Panc1 (cell line): ENCODE measurements around the gene ASF1B. TPM values are rescaled to one million over a fixed set of nuclear protein-coding genes. Genes with fewer than 3 reads are reported as not detected.

Experiments used
- ATAC-seq: fragments of 200-7000 bp; cut with Tn5 transposase; 2 replicates; pipeline ENCODE4 v1.9.1; 2020; ENCODE audit warnings: mild to moderate bottlenecking, moderate library complexity
- BruUV-seq: library from RNA; stranded (reverse); fragments of 400-500 nt; replicated peaks from 2 replicates; lab custom pipeline; 2021; lab: Mats Ljungman, UMichigan
- CTCF ChIA-PET: fragments of 300-600 bp; sonication (Branson Sonifier 250); formaldehyde crosslinking; loops from one replicate; lab custom pipeline; 2022; ENCODE audit warnings: antibody characterized with exemption; lab: Charles Lee
- POLR2A ChIA-PET: fragments of 300-600 bp; sonication (Branson Sonifier 250); formaldehyde crosslinking; loops from one replicate; lab custom pipeline; 2022; ENCODE audit warnings: antibody characterized with exemption; lab: Charles Lee
- DNase-seq: peaks from one replicate; pipeline ENCODE4 v3.0.0-alpha.2; 2010; ENCODE audit warnings: low read depth, low spot score
- H3K27ac ChIP-seq: 2 replicates; pipeline ENCODE4 v1.5.1; 2011; ENCODE audit warnings: mild to moderate bottlenecking, low read length, inconsistent platforms
- H3K27me3 ChIP-seq: fragments of 200-500 bp; sonication (Bioruptor generic); 2 replicates; pipeline ENCODE4 v1.6.0; 2014; ENCODE audit warnings: low read length, inconsistent platforms; ENCODE audit not compliant: control insufficient read depth, insufficient read depth
- H3K36me3 ChIP-seq: fragments of 200-500 bp; sonication (Bioruptor generic); 2 replicates; pipeline ENCODE4 v1.5.1; 2014; ENCODE audit warnings: inconsistent platforms, mild to moderate bottlenecking, low read length, moderate library complexity; ENCODE audit not compliant: control insufficient read depth, insufficient read depth
- H3K4me1 ChIP-seq: 2 replicates; pipeline ENCODE4 v1.5.1; 2011; ENCODE audit warnings: inconsistent platforms, mild to moderate bottlenecking, low read length, moderate library complexity; ENCODE audit not compliant: control insufficient read depth, insufficient read depth
- H3K4me3 ChIP-seq, 2 experiments: 2 replicates each; pipeline ENCODE4 v1.5.1; 2011 to 2012; ENCODE audit warnings: low read depth in 2 of 2, low read length in 2 of 2, mild to moderate bottlenecking in 2 of 2, inconsistent platforms in 1 of 2, moderate library complexity in 1 of 2
- H3K9me3 ChIP-seq: fragments of 200-500 bp; sonication (Bioruptor generic); 2 replicates; pipeline ENCODE4 v1.5.1; 2014; ENCODE audit warnings: low read depth, mild to moderate bottlenecking, inconsistent platforms, low read length, moderate library complexity; ENCODE audit not compliant: control insufficient read depth, insufficient read depth
- POLR2AphosphoS5 ChIP-seq: IDR thresholded peaks from 2 replicates; pipeline ENCODE4 v1.6.1; 2012; ENCODE audit warnings: mild to moderate bottlenecking, low read depth, low read length, moderate library complexity
- SIN3A ChIP-seq: IDR thresholded peaks from 2 replicates; pipeline ENCODE4 v1.6.1; 2012; ENCODE audit warnings: low read depth, mild to moderate bottlenecking, low read length, moderate library complexity, borderline replicate concordance; ENCODE audit not compliant: insufficient read depth
- TCF7L2 ChIP-seq: IDR thresholded peaks from 2 replicates; pipeline ENCODE4 v1.6.1; 2011; ENCODE audit warnings: mild to moderate bottlenecking, low read depth, low read length, inconsistent platforms
- in situ Hi-C: cut with HindIII; loops from 2 replicates; pipeline ENCODE4 v1.10.0; 2016; ENCODE audit warnings: low sequenced_read_pairs, low pct_unique_long_range_greater_than_20kb
- intact Hi-C: fragments of 100-400 bp; cut with micrococcal nuclease; formaldehyde crosslinking; loops from one replicate; pipeline ENCODE4 v1.10.0; 2022; ENCODE audit not compliant: unreplicated experiment
- total RNA-seq: library from RNA; stranded (reverse); gene quantifications from one replicate; pipeline ENCODE4 v1.2.1, GENCODE V29; 2021; ENCODE audit not compliant: unreplicated experiment
- TF ChIP-seq, protein P1 (sequence below), 2 experiments: IDR thresholded peaks; 2 replicates each; pipeline ENCODE4 v1.6.1; 2011 to 2012; ENCODE audit warnings: low read depth in 2 of 2, control low read depth in 1 of 2, low read length in 1 of 2, mild to moderate bottlenecking in 1 of 2, moderate library complexity in 1 of 2; ENCODE audit not compliant: insufficient read depth in 1 of 2
- TF ChIP-seq, protein P2 (sequence below): fragments of 450-650 bp; IDR thresholded peaks from 2 replicates; pipeline ENCODE4 v1.5.1; 2017; ENCODE audit warnings: mild to moderate bottlenecking

The ASF1B gene
- total RNA-seq, 1 experiment from 2014 or later, result 35.4 TPM

- intact Hi-C loops (no loop called here), in situ Hi-C loops (no loop called here)
- no peaks in the 10 kb centered on the region for H3K27me3 ChIP-seq
- ATAC-seq (no peak), DNase-seq (no peak)
- no peak overlapping the region for H3K27ac ChIP-seq
- H3K4me3 ChIP-seq, result no peak overlapping the region
- no TSS peak for BruUV-seq
- TF ChIP-seq TCF7L2, result no peak
- TF ChIP-seq, protein P1, sequence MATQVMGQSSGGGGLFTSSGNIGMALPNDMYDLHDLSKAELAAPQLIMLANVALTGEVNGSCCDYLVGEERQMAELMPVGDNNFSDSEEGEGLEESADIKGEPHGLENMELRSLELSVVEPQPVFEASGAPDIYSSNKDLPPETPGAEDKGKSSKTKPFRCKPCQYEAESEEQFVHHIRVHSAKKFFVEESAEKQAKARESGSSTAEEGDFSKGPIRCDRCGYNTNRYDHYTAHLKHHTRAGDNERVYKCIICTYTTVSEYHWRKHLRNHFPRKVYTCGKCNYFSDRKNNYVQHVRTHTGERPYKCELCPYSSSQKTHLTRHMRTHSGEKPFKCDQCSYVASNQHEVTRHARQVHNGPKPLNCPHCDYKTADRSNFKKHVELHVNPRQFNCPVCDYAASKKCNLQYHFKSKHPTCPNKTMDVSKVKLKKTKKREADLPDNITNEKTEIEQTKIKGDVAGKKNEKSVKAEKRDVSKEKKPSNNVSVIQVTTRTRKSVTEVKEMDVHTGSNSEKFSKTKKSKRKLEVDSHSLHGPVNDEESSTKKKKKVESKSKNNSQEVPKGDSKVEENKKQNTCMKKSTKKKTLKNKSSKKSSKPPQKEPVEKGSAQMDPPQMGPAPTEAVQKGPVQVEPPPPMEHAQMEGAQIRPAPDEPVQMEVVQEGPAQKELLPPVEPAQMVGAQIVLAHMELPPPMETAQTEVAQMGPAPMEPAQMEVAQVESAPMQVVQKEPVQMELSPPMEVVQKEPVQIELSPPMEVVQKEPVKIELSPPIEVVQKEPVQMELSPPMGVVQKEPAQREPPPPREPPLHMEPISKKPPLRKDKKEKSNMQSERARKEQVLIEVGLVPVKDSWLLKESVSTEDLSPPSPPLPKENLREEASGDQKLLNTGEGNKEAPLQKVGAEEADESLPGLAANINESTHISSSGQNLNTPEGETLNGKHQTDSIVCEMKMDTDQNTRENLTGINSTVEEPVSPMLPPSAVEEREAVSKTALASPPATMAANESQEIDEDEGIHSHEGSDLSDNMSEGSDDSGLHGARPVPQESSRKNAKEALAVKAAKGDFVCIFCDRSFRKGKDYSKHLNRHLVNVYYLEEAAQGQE (IDR thresholded peaks at IDR 0.05; ENCODE audit: insufficient read depth in 1 of 2, low read depth in 2 of 2, low read length in 1 of 2), result no peak
- no peak for TF ChIP-seq SIN3A
- TF ChIP-seq, protein P2, sequence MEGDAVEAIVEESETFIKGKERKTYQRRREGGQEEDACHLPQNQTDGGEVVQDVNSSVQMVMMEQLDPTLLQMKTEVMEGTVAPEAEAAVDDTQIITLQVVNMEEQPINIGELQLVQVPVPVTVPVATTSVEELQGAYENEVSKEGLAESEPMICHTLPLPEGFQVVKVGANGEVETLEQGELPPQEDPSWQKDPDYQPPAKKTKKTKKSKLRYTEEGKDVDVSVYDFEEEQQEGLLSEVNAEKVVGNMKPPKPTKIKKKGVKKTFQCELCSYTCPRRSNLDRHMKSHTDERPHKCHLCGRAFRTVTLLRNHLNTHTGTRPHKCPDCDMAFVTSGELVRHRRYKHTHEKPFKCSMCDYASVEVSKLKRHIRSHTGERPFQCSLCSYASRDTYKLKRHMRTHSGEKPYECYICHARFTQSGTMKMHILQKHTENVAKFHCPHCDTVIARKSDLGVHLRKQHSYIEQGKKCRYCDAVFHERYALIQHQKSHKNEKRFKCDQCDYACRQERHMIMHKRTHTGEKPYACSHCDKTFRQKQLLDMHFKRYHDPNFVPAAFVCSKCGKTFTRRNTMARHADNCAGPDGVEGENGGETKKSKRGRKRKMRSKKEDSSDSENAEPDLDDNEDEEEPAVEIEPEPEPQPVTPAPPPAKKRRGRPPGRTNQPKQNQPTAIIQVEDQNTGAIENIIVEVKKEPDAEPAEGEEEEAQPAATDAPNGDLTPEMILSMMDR, result no peak
- no peak for TF ChIP-seq POLR2AphosphoS5
- CTCF ChIA-PET, result no interaction called here
- H3K36me3 ChIP-seq, result no peaks in the 10 kb centered on the region
- no peaks in the 10 kb centered on the region for H3K4me1 ChIP-seq
- H3K9me3 ChIP-seq, result no peaks in the 10 kb centered on the region
- POLR2A ChIA-PET, result no interaction called here
These were observed 48.8 kb upstream of the ASF1B start for GRCh38 chr19:14185158-14185557.

- no peak overlapping the region for H3K27ac ChIP-seq
- H3K4me3 ChIP-seq, result no peak overlapping the region
- ChIA-PET POLR2A (no interaction called here), CTCF (no interaction called here)
- no peaks in the 10 kb centered on the region for H3K9me3 ChIP-seq
- H3K36me3 ChIP-seq, result no peaks in the 10 kb centered on the region
- no peaks in the 10 kb centered on the region for H3K4me1 ChIP-seq
- no TSS peak for BruUV-seq
- intact Hi-C loops, result no loop called here
- TF ChIP-seq POLR2AphosphoS5 (no peak), TCF7L2 (no peak), SIN3A (no peak)
- TF ChIP-seq, protein P1 (IDR thresholded peaks at IDR 0.05; ENCODE audit: insufficient read depth in 1 of 2, low read depth in 2 of 2, low read length in 1 of 2), result no peak
- in situ Hi-C loops, result no loop called here
- DNase-seq, result no peak
- no peak for ATAC-seq
- no peaks in the 10 kb centered on the region for H3K27me3 ChIP-seq
These were observed 47.5 kb upstream of the ASF1B start for GRCh38 chr19:14183741-14184350.
